Fibroblast of mammary gland (primary cell): ENCODE measurements around the gene CNOT2.

Experiments used
- DNase-seq: peaks from one replicate; pipeline ENCODE4 v3.0.0-alpha.2; 2010; ENCODE audit warnings: low read depth
- H3K4me3 ChIP-seq: 2 replicates; pipeline ENCODE4 v1.5.1; 2011; ENCODE audit warnings: low read depth, mild to moderate bottlenecking, low read length, moderate library complexity; ENCODE audit not compliant: control insufficient read depth
- CTCF ChIP-seq: conservative IDR thresholded peaks from 2 replicates; pipeline ENCODE4 v1.5.1; 2011; ENCODE audit warnings: low read depth, low read length, inconsistent platforms; ENCODE audit not compliant: control insufficient read depth, insufficient read depth

CNOT2 gene

GRCh38 chr12:70399311-70399710 is 156.1 kb downstream of the CNOT2 start:
- TF ChIP-seq CTCF: no peak
- no peak for DNase-seq
- no peak overlapping the region for H3K4me3 ChIP-seq

- H3K4me3 ChIP-seq: no peak overlapping the region
- DNase-seq: no peak
- no peak for TF ChIP-seq CTCF
Measured at GRCh38 chr12:70400124-70400523, 156.9 kb downstream of the CNOT2 start.

GRCh38 chr12:70402597-70402996 is 159.4 kb downstream of the CNOT2 start:
- DNase-seq: no peak
- H3K4me3 ChIP-seq: no peak overlapping the region
- no peak for TF ChIP-seq CTCF

- no peak for TF ChIP-seq CTCF
- no peak overlapping the region for H3K4me3 ChIP-seq
- no peak for DNase-seq
Measured at GRCh38 chr12:70403826-70404225, 160.6 kb downstream of the CNOT2 start.
